GM12891 (cell line): ENCODE measurements around the gene UBE2E1.

Experiments
- DNase-seq: peaks from one replicate; pipeline ENCODE4 v3.0.0; 2011; ENCODE audit warnings: low spot score; ENCODE audit not compliant: insufficient read length
- FAIRE-seq: peaks from 2 replicates; lab custom pipeline; 2011; peaks lifted over from hg19 to GRCh38; lab: Jason Lieb, UNC
- PAX5 ChIP-seq: IDR thresholded peaks from 2 replicates; pipeline ENCODE4 v1.6.1; 2011; ENCODE audit warnings: low read length, moderate library complexity, mild to moderate bottlenecking; ENCODE audit not compliant: insufficient read depth, severe bottlenecking
- POLR2A ChIP-seq: IDR thresholded peaks from 2 replicates; pipeline ENCODE4 v1.6.1; 2011; ENCODE audit warnings: low read depth, low read length, control low read depth
- POLR2AphosphoS5 ChIP-seq: IDR thresholded peaks from 2 replicates; pipeline ENCODE4 v1.6.1; 2011; ENCODE audit warnings: low read depth, low read length, control low read depth
- POU2F2 ChIP-seq: IDR thresholded peaks from 2 replicates; pipeline ENCODE4 v1.6.1; 2011; ENCODE audit warnings: low read depth, mild to moderate bottlenecking, control low read depth, low read length, moderate library complexity
- SPI1 ChIP-seq: IDR thresholded peaks from 2 replicates; pipeline ENCODE4 v1.6.1; 2011; ENCODE audit warnings: low read depth, low read length, control low read depth
- TAF1 ChIP-seq: IDR thresholded peaks from 2 replicates; pipeline ENCODE4 v1.6.1; 2011; ENCODE audit warnings: low read depth, low read length, control low read depth

UBE2E1 gene

GRCh38 chr3:23919628-23920027 lies 113.9 kb downstream of the UBE2E1 start:
- DNase-seq (no peak), FAIRE-seq (no peak)
- TF ChIP-seq POU2F2: no peak
- TF ChIP-seq SPI1: peak; percentile 50; the same call in 1 of the 2 replicates

GRCh38 chr3:23920151-23920655 lies 114.4 kb downstream of the UBE2E1 start:
- no peak for DNase-seq
- no peak; the same call in 1 of the 2 replicates for TF ChIP-seq POLR2AphosphoS5
- TF ChIP-seq POLR2A: peak; percentile 82
- FAIRE-seq: no peak

- FAIRE-seq (no peak), DNase-seq (no peak)
- peak; percentile 67 for TF ChIP-seq POLR2AphosphoS5
- TF ChIP-seq TAF1: no peak
- TF ChIP-seq POLR2A: peak; percentile 75
- TF ChIP-seq SPI1: no peak
- no peak for TF ChIP-seq PAX5
- TF ChIP-seq POU2F2: peak; percentile 40; the same call in 1 of the 2 replicates
Observed at GRCh38 chr3:23921052-23921511, 115.3 kb downstream of the UBE2E1 start.

GRCh38 chr3:23923786-23924185 lies 118.0 kb downstream of the UBE2E1 start:
- no peak for TF ChIP-seq POU2F2
- TF ChIP-seq POLR2AphosphoS5: no peak
- no peak for FAIRE-seq
- no peak for DNase-seq

- TF ChIP-seq POLR2A (no peak), POU2F2 (no peak), PAX5 (no peak), SPI1 (no peak), POLR2AphosphoS5 (no peak), TAF1 (no peak)
- no peak for FAIRE-seq
Observed at GRCh38 chr3:23926246-23926645, 120.5 kb downstream of the UBE2E1 start.

GRCh38 chr3:23926736-23927135 lies 121.0 kb downstream of the UBE2E1 start:
- TF ChIP-seq PAX5 (no peak), POLR2A (no peak), TAF1 (no peak), POLR2AphosphoS5 (no peak), POU2F2 (no peak), SPI1 (no peak)
- DNase-seq (no peak), FAIRE-seq (no peak)

More at GRCh38 chr3:23926246-23926645, 120.5 kb downstream of the UBE2E1 start:
- no peak for DNase-seq

- no peak for FAIRE-seq
- no peak for DNase-seq
- TF ChIP-seq PAX5 (no peak), POLR2AphosphoS5 (no peak), SPI1 (no peak)
Observed at GRCh38 chr3:23928524-23928923, 122.8 kb downstream of the UBE2E1 start.

- FAIRE-seq (peak; percentile 16), DNase-seq (no peak)
- TF ChIP-seq POU2F2: no peak
- no peak for TF ChIP-seq SPI1
- no peak for TF ChIP-seq PAX5
- TF ChIP-seq POLR2A: no peak
- TF ChIP-seq TAF1: no peak
- TF ChIP-seq POLR2AphosphoS5: no peak
Observed at GRCh38 chr3:23931597-23931996, 125.8 kb downstream of the UBE2E1 start.

GRCh38 chr3:23932571-23932970 lies 126.8 kb downstream of the UBE2E1 start:
- TF ChIP-seq SPI1 (no peak), TAF1 (no peak), POU2F2 (no peak), POLR2AphosphoS5 (no peak), POLR2A (no peak), PAX5 (no peak)
- FAIRE-seq (no peak), DNase-seq (no peak)

- no peak for FAIRE-seq
- DNase-seq: no peak
- TF ChIP-seq PAX5: no peak
- TF ChIP-seq SPI1: no peak
- TF ChIP-seq POLR2AphosphoS5: no peak
- TF ChIP-seq TAF1: no peak
- no peak for TF ChIP-seq POLR2A
- no peak for TF ChIP-seq POU2F2
Observed at GRCh38 chr3:23934253-23934652, 128.5 kb downstream of the UBE2E1 start.

GRCh38 chr3:23937296-23937695 lies 131.5 kb downstream of the UBE2E1 start:
- DNase-seq (no peak), FAIRE-seq (no peak)
- TF ChIP-seq SPI1 (no peak), POLR2AphosphoS5 (no peak), TAF1 (no peak), POU2F2 (no peak), PAX5 (no peak), POLR2A (no peak)
